HG02885 (cell line): ENCODE data around the gene MCRS1.

Experiments
- ATAC-seq: cut with Tn5 transposase; IDR thresholded peaks from one replicate; pipeline ENCODE4 v1.9.1; 2021; ENCODE audit warnings: mild to moderate bottlenecking; ENCODE audit not compliant: unreplicated experiment, poor library complexity

Gene MCRS1

GRCh38 chr12:49583366-49584094 is 15.6 kb upstream of the MCRS1 start:
- ATAC-seq, result no peak

GRCh38 chr12:49582850-49583249 is 14.9 kb upstream of the MCRS1 start:
- ATAC-seq, result no peak

GRCh38 chr12:49582201-49582600 is 14.3 kb upstream of the MCRS1 start:
- ATAC-seq, result no peak

- no peak for ATAC-seq
Observed at GRCh38 chr12:49580572-49581535, 12.9 kb upstream of the MCRS1 start.

- no peak for ATAC-seq
Observed at GRCh38 chr12:49578471-49579112, 10.7 kb upstream of the MCRS1 start.

- no peak for ATAC-seq
Observed at GRCh38 chr12:49577589-49578315, 9.8 kb upstream of the MCRS1 start.

GRCh38 chr12:49568442-49569162 is 660 bp upstream of the MCRS1 start:
- peak; percentile 16 for ATAC-seq

- no peak for ATAC-seq
Observed at GRCh38 chr12:49567302-49567610, 686 bp downstream of the MCRS1 start.

GRCh38 chr12:49566361-49566760 is 1.6 kb downstream of the MCRS1 start:
- no peak for ATAC-seq

GRCh38 chr12:49565406-49566265 is 2.3 kb downstream of the MCRS1 start:
- ATAC-seq, result no peak

GRCh38 chr12:49564686-49565405 is 3.1 kb downstream of the MCRS1 start:
- ATAC-seq, result no peak

GRCh38 chr12:49563951-49564685 is 3.8 kb downstream of the MCRS1 start:
- no peak for ATAC-seq

- no peak for ATAC-seq
Observed at GRCh38 chr12:49562831-49563230, 5.1 kb downstream of the MCRS1 start.

GRCh38 chr12:49562233-49562632 is 5.7 kb downstream of the MCRS1 start:
- ATAC-seq, result no peak

- ATAC-seq, result no peak
Observed at GRCh38 chr12:49560695-49561094, 7.2 kb downstream of the MCRS1 start.

GRCh38 chr12:49559011-49559675 is 8.8 kb downstream of the MCRS1 start:
- no peak for ATAC-seq

- ATAC-seq, result no peak
Observed at GRCh38 chr12:49558526-49558925, 9.4 kb downstream of the MCRS1 start.
